HepG2 (cell line): ENCODE data around the gene PRB2. TPM values are rescaled to one million over a fixed set of nuclear protein-coding genes. Genes with fewer than 3 reads are reported as not detected.

Experiments
- ATAC-seq: fragments of 200-7000 bp; cut with Tn5 transposase; 3 replicates; pipeline ENCODE4 v1.9.1; 2020; ENCODE audit warnings: mild to moderate bottlenecking, moderate library complexity
- BruUV-seq: library from RNA; stranded (reverse); fragments of 400-500 nt; replicated peaks from 2 replicates; lab custom pipeline; 2021; lab: Mats Ljungman, UMichigan
- CTCF ChIA-PET: fragments of 300-600 bp; formaldehyde crosslinking; extraction: SDS; loops from one replicate; lab custom pipeline; 2021; ENCODE audit warnings: low total read pairs, inconsistent platforms, low intra/inter-chr PET ratio; lab: Yijun Ruan, JAX
- POLR2A ChIA-PET: fragments of 350-600 bp; sonication (Branson Sonifier 250); formaldehyde crosslinking; loops from one replicate; lab custom pipeline; 2020; ENCODE audit warnings: antibody characterized with exemption, inconsistent platforms; lab: Yijun Ruan, JAX
- DNase-seq: peaks from one replicate; pipeline ENCODE4 v3.0.0-alpha.2; 2015; ENCODE audit warnings: low spot score
- FAIRE-seq: peaks from 3 replicates; lab custom pipeline; 2011; peaks lifted over from hg19 to GRCh38; lab: Jason Lieb, UNC
- H2AFZ ChIP-seq: one replicate; pipeline ENCODE4 v1.6.1; 2011; ENCODE audit warnings: low read length, inconsistent platforms
- H3K27ac ChIP-seq: fragments of 300-600 bp; 3 replicates; pipeline ENCODE4 v1.8.0; 2011; ENCODE audit warnings: mixed run types, mild to moderate bottlenecking, mixed read lengths, low read length, inconsistent platforms; ENCODE audit not compliant: insufficient read depth; ENCODE audit errors: extremely low read length
- H3K27me3 ChIP-seq, 2 experiments: fragments of 200-600 bp in 1 of 2; 2 replicates in 1 of 2; 3 replicates in 1 of 2; pipeline versions ENCODE4 v1.6.0 to v1.8.0; 2011; ENCODE audit warnings: low read length in 2 of 2, mild to moderate bottlenecking in 2 of 2, moderate library complexity in 2 of 2, inconsistent platforms in 1 of 2; ENCODE audit not compliant: insufficient read depth in 2 of 2, control insufficient read depth in 1 of 2
- H3K36me3 ChIP-seq, 2 experiments: fragments of 200-600 bp in 1 of 2; replicated peaks in 1 of 2; 2 replicates in 1 of 2; 3 replicates in 1 of 2; pipeline versions ENCODE4 v1.5.1 to v1.8.0; 2011; ENCODE audit warnings: low read length in 2 of 2, inconsistent platforms in 1 of 2; ENCODE audit not compliant: insufficient read depth in 2 of 2, control insufficient read depth in 1 of 2
- H3K4me1 ChIP-seq: 2 replicates; pipeline ENCODE4 v1.5.1; 2012; ENCODE audit warnings: low read length, inconsistent platforms; ENCODE audit not compliant: insufficient read depth
- H3K4me2 ChIP-seq: 2 replicates; pipeline ENCODE4 v1.6.0; 2011; ENCODE audit warnings: low read depth, low read length, inconsistent platforms
- H3K4me3 ChIP-seq, 3 experiments: fragments of 200-600 bp in 1 of 3; sonication (generic), shearing (Covaris generic) in 1 of 3; replicated peaks in 1 of 3; 2 replicates each; pipeline ENCODE4 v1.5.1; 2011 to 2016; ENCODE audit warnings: low read length in 3 of 3, inconsistent platforms in 2 of 3, low read depth in 2 of 3, mild to moderate bottlenecking in 2 of 3, control low read depth in 1 of 3, mixed read lengths in 1 of 3; ENCODE audit not compliant: insufficient read depth in 1 of 3
- H3K79me2 ChIP-seq: one replicate; pipeline ENCODE4 v1.6.1; 2011; ENCODE audit warnings: low read length, inconsistent platforms; ENCODE audit not compliant: insufficient read depth
- H3K9ac ChIP-seq: 2 replicates; pipeline ENCODE4 v1.6.0; 2011; ENCODE audit warnings: mild to moderate bottlenecking, low read depth, low read length, inconsistent platforms; ENCODE audit not compliant: insufficient read depth
- H3K9me3 ChIP-seq: 2 replicates; pipeline ENCODE4 v1.5.1; 2012; ENCODE audit warnings: mild to moderate bottlenecking, low read length
- H4K20me1 ChIP-seq: 2 replicates; pipeline ENCODE4 v1.6.0; 2011; ENCODE audit warnings: inconsistent platforms, mild to moderate bottlenecking, low read length, moderate library complexity; ENCODE audit not compliant: insufficient read depth
- AGO1 ChIP-seq: fragments of 200-400 bp; formaldehyde crosslinking; IDR thresholded peaks from 2 replicates; pipeline ENCODE4 v1.6.1; 2017; ENCODE audit warnings: mild to moderate bottlenecking, low read depth, low read length, moderate library complexity; ENCODE audit not compliant: poor library complexity, severe bottlenecking
- FOXC1 ChIP-seq: sonication (generic); formaldehyde crosslinking; IDR thresholded peaks from 2 replicates; pipeline ENCODE4 v1.8.0; 2022; ENCODE audit warnings: mild to moderate bottlenecking, missing genetic modification reagents, borderline replicate concordance
- FOXJ3 ChIP-seq: sonication (generic); formaldehyde crosslinking; IDR thresholded peaks from 2 replicates; pipeline ENCODE4 v1.4.0; 2020; ENCODE audit warnings: missing genetic modification reagents, mild to moderate bottlenecking, borderline replicate concordance
- GMEB1 ChIP-seq: sonication (generic); formaldehyde crosslinking; IDR thresholded peaks from 2 replicates; pipeline ENCODE4 v1.5.1; 2020; ENCODE audit warnings: missing genetic modification reagents, mild to moderate bottlenecking, borderline replicate concordance
- KAT8 ChIP-seq: IDR thresholded peaks from 2 replicates; pipeline ENCODE4 v1.6.1; 2016; ENCODE audit warnings: missing genetic modification reagents, missing compliant biosample characterization
- MED1 ChIP-seq: sonication (generic); formaldehyde crosslinking; IDR thresholded peaks from 2 replicates; pipeline ENCODE4 v1.4.0; 2020; ENCODE audit warnings: missing genetic modification reagents
- NFE2 ChIP-seq: sonication (generic); formaldehyde crosslinking; IDR thresholded peaks from 2 replicates; pipeline ENCODE4 v1.4.0; 2020; ENCODE audit warnings: missing genetic modification reagents
- NFE2L1 ChIP-seq: sonication (generic); formaldehyde crosslinking; IDR thresholded peaks from 2 replicates; pipeline ENCODE4 v1.4.0; 2020; ENCODE audit warnings: missing genetic modification reagents, mild to moderate bottlenecking, borderline replicate concordance
- PPARG ChIP-seq: conservative IDR thresholded peaks from 2 replicates; pipeline ENCODE4 v1.6.1; 2016; ENCODE audit warnings: missing biosample characterization, missing genetic modification reagents
- SAP130 ChIP-seq: IDR thresholded peaks from 2 replicates; pipeline ENCODE4 v1.6.1; 2016; ENCODE audit warnings: low read depth
- SP1 ChIP-seq, 2 experiments: fragments of 450-650 bp in 1 of 2; sonication (generic) in 1 of 2; formaldehyde crosslinking in 1 of 2; IDR thresholded peaks; 2 replicates each; pipeline versions ENCODE4 v1.4.0 to v1.6.1; 2016 to 2020; ENCODE audit warnings: missing genetic modification reagents in 1 of 2
- THAP11 ChIP-seq: IDR thresholded peaks from 2 replicates; pipeline ENCODE4 v1.6.1; 2016; ENCODE audit warnings: missing biosample characterization, missing genetic modification reagents
- ZKSCAN1 ChIP-seq: fragments of 150-350 bp; IDR thresholded peaks from 2 replicates; pipeline ENCODE4 v1.6.1; 2014; ENCODE audit warnings: low read length
- ZKSCAN8 ChIP-seq: IDR thresholded peaks from 2 replicates; pipeline ENCODE4 v1.6.1; 2016; ENCODE audit warnings: borderline replicate concordance, missing genetic modification reagents, missing compliant biosample characterization
- ZNF7 ChIP-seq: IDR thresholded peaks from 2 replicates; pipeline ENCODE4 v1.6.1; 2016; ENCODE audit warnings: missing biosample characterization, missing genetic modification reagents
- ZNF816 ChIP-seq: sonication (generic); formaldehyde crosslinking; IDR thresholded peaks from 2 replicates; pipeline ENCODE4 v1.8.0; 2022; ENCODE audit warnings: missing genetic modification reagents, mild to moderate bottlenecking, borderline replicate concordance
- ZSCAN20 ChIP-seq: sonication (generic); formaldehyde crosslinking; IDR thresholded peaks from 2 replicates; pipeline ENCODE4 v1.4.0; 2020; ENCODE audit warnings: missing genetic modification reagents, mild to moderate bottlenecking, borderline replicate concordance
- in situ Hi-C: cut with HindIII; loops from 2 replicates; pipeline ENCODE4 v1.10.0; 2017; ENCODE audit warnings: low pct_unique_long_range_greater_than_20kb; ENCODE audit not compliant: extremely low pct_ligation_motif_present
- intact Hi-C: fragments of 100-400 bp; cut with micrococcal nuclease; formaldehyde crosslinking; loops from one replicate; pipeline ENCODE4 v1.10.0; 2022; ENCODE audit not compliant: unreplicated experiment
- polyA plus RNA-seq, 8 experiments: library from polyadenylated mRNA; depleted of rRNA in 3 of 8; stranded (reverse) in 7 of 8; unstranded in 1 of 8; fragments of >200 nt; fragmentation: Illumina TruSeq in 4 of 8; extraction: Trizol in 4 of 8; gene quantifications; 2 replicates each; pipeline versions ENCODE4 v1.2.1 to v1.2.3, GENCODE V29; 2011 to 2016; ENCODE audit warnings: low read depth in 4 of 8, missing spikeins in 1 of 8, mixed read lengths in 1 of 8; ENCODE audit not compliant: insufficient read depth in 1 of 8
- total RNA-seq, 5 experiments: library from RNA; depleted of rRNA; stranded (reverse); fragments of >200 nt; fragmentation: Illumina TruSeq; extraction: Trizol; gene quantifications; 2 replicates each; pipeline ENCODE4 v1.2.3, GENCODE V29; 2016; ENCODE audit warnings: low read depth in 1 of 5

PRB2 gene
- total and polyA plus RNA-seq, 2 of the 13 experiments (the other 11 are each of a cell fraction or from before 2014, with no cell fraction given), result not detected

GRCh38 chr12:11412731-11413130 is 17.4 kb upstream of the PRB2 start:
- intact Hi-C loops, result no loop called here
- no peak for TF ChIP-seq FOXJ3
- TF ChIP-seq FOXC1 (CRISPR knock-in tag), result no peak
- no peak for TF ChIP-seq GMEB1 (CRISPR knock-in tag)
- TF ChIP-seq ZSCAN20, result no peak
- TF ChIP-seq ZNF7 (CRISPR knock-in tag), result no peak
- TF ChIP-seq SAP130 (CRISPR knock-in tag), result no peak
- no peak for TF ChIP-seq ZKSCAN1
- TF ChIP-seq SP1 (IDR thresholded peaks at IDR 0.05), result no peak
- TF ChIP-seq SP1 (CRISPR knock-in tag; IDR thresholded peaks at IDR 0.05), result no peak
- TF ChIP-seq KAT8, result no peak
- no peak for TF ChIP-seq NFE2 (CRISPR knock-in tag)
- TF ChIP-seq ZNF816 (CRISPR knock-in tag), result no peak
- no peak for TF ChIP-seq ZKSCAN8 (CRISPR knock-in tag)
- TF ChIP-seq PPARG (CRISPR knock-in tag), result no peak
- TF ChIP-seq THAP11 (CRISPR knock-in tag), result no peak
- no peak for TF ChIP-seq AGO1
- no peak for TF ChIP-seq MED1 (CRISPR knock-in tag)
- no peak for TF ChIP-seq NFE2L1 (CRISPR knock-in tag)
- TF ChIP-seq, all 625 proteins: peak for 0
- H3K4me2 ChIP-seq, result no peak overlapping the region
- no peak overlapping the region for H3K9ac ChIP-seq
- FAIRE-seq (no peak), DNase-seq (no peak), ATAC-seq (no peak)
- no peaks in the 10 kb centered on the region for H3K27me3 ChIP-seq
- BruUV-seq, result no TSS peak
- H4K20me1 ChIP-seq, result no peaks in the 10 kb centered on the region
- H3K9me3 ChIP-seq, result no peaks in the 10 kb centered on the region
- no peaks in the 10 kb centered on the region for H3K36me3 ChIP-seq
- no peaks in the 10 kb centered on the region for H3K4me1 ChIP-seq
- no peak overlapping the region for H2AFZ ChIP-seq
- ChIA-PET POLR2A (no interaction called here), CTCF (no interaction called here)
- no peak overlapping the region for H3K27ac ChIP-seq
- H3K79me2 ChIP-seq, result no peaks in the 10 kb centered on the region
- in situ Hi-C loops, result no loop called here
- H3K4me3 ChIP-seq, result no peak overlapping the region
